OCI-LY1 (cell line): ENCODE data around the gene VLDLR.

Experiments used
- CTCF ChIP-seq: fragments of 200-600 bp; sonication (generic), shearing (Covaris generic); IDR thresholded peaks from 2 replicates; pipeline ENCODE4 v1.5.1; 2017; ENCODE audit warnings: mild to moderate bottlenecking, antibody characterized with exemption, low read length, moderate library complexity, mixed read lengths
- EZH2 ChIP-seq: fragments of 200-600 bp; sonication (generic), shearing (Covaris generic); IDR thresholded peaks from 2 replicates; pipeline ENCODE4 v1.8.0; 2017; ENCODE audit warnings: borderline replicate concordance, mixed run types, mild to moderate bottlenecking, antibody characterized with exemption, low read length, moderate library complexity, mixed read lengths

GRCh38 chr9:2704504-2704903 lies 82.9 kb downstream of the VLDLR start:
- no peak for TF ChIP-seq CTCF
- TF ChIP-seq EZH2: no peak
